Globus pallidus (tissue), 1 donor: ENCODE data around the gene CARD9.

Experiments
- DNase-seq: peaks from one replicate; pipeline ENCODE4 v3.0.0-alpha.2; 2015; ENCODE audit warnings: low spot score

CARD9 gene

GRCh38 chr9:136380381-136380780, 6.9 kb upstream of the CARD9 start:
- no peak for DNase-seq

- no peak for DNase-seq
Observed at GRCh38 chr9:136379891-136380290, 6.4 kb upstream of the CARD9 start.

- DNase-seq, result no peak
Observed at GRCh38 chr9:136379401-136379800, 5.9 kb upstream of the CARD9 start.

- DNase-seq, result no peak
Observed at GRCh38 chr9:136379003-136379287, 5.5 kb upstream of the CARD9 start.

- DNase-seq, result no peak
Observed at GRCh38 chr9:136378170-136379002, 4.9 kb upstream of the CARD9 start.

GRCh38 chr9:136377341-136378169, 4.1 kb upstream of the CARD9 start:
- DNase-seq, result no peak

- no peak for DNase-seq
Observed at GRCh38 chr9:136376457-136376856, 3.0 kb upstream of the CARD9 start.

- DNase-seq, result no peak
Observed at GRCh38 chr9:136375096-136375495, 1.6 kb upstream of the CARD9 start.

- no peak for DNase-seq
Observed at GRCh38 chr9:136374183-136374575, 710 bp upstream of the CARD9 start.

- no peak for DNase-seq
Observed at GRCh38 chr9:136372561-136373299, 739 bp downstream of the CARD9 start.

GRCh38 chr9:136372006-136372405, 1.5 kb downstream of the CARD9 start:
- DNase-seq, result no peak

- DNase-seq, result no peak
Observed at GRCh38 chr9:136371533-136371880, 2.0 kb downstream of the CARD9 start.

- no peak for DNase-seq
Observed at GRCh38 chr9:136370687-136371532, 2.6 kb downstream of the CARD9 start.

- no peak for DNase-seq
Observed at GRCh38 chr9:136370037-136370436, 3.4 kb downstream of the CARD9 start.

- no peak for DNase-seq
Observed at GRCh38 chr9:136368190-136368589, 5.3 kb downstream of the CARD9 start.

- DNase-seq, result no peak
Observed at GRCh38 chr9:136367296-136368145, 5.9 kb downstream of the CARD9 start.

- DNase-seq, result no peak
Observed at GRCh38 chr9:136366826-136367225, 6.6 kb downstream of the CARD9 start.

- no peak for DNase-seq
Observed at GRCh38 chr9:136365775-136366222, 7.7 kb downstream of the CARD9 start.

GRCh38 chr9:136364942-136365774, 8.3 kb downstream of the CARD9 start:
- no peak for DNase-seq
